K562 (cell line): ENCODE results near the gene GTF2A1. TPM values are rescaled to one million over a fixed set of nuclear protein-coding genes. Genes with fewer than 3 reads are reported as not detected.

ENCODE experiments used
- ATAC-seq: fragments of 200-7000 bp; cut with Tn5 transposase; 3 replicates; pipeline ENCODE4 v1.9.1; 2020; ENCODE audit warnings: moderate library complexity
- BruUV-seq: library from RNA; stranded (reverse); fragments of 400-500 nt; replicated peaks from 2 replicates; lab custom pipeline; 2021; lab: Mats Ljungman, UMichigan
- CTCF ChIA-PET: fragments of 300-600 bp; formaldehyde crosslinking; extraction: SDS; loops from one replicate; lab custom pipeline; 2021; ENCODE audit warnings: low intra/inter-chr PET ratio; lab: Yijun Ruan, JAX
- POLR2A ChIA-PET: fragments of 300-600, 350-650 bp; sonication (Branson Sonifier 250); formaldehyde crosslinking; extraction: SDS; loops from one replicate; lab custom pipeline; 2021; ENCODE audit warnings: antibody characterized with exemption, inconsistent platforms; lab: Yijun Ruan, JAX
- DNase-seq, 4 experiments: peaks; one replicate each; pipeline versions ENCODE4 v3.0.0 to v3.0.0-alpha.2; 2011 to 2018; ENCODE audit warnings: low spot score in 3 of 4, mixed read lengths in 3 of 4; ENCODE audit errors: extremely low read depth in 1 of 4
- FAIRE-seq: peaks from 2 replicates; lab custom pipeline; 2011; peaks lifted over from hg19 to GRCh38; lab: Jason Lieb, UNC
- H2AFZ ChIP-seq: 2 replicates; pipeline ENCODE4 v1.6.0; 2011; ENCODE audit warnings: low read depth, low read length, control low read depth, inconsistent platforms
- H3K27ac ChIP-seq: fragments of 200-600 bp; 3 replicates; pipeline ENCODE4 v1.8.0; 2011; ENCODE audit warnings: low read depth, mild to moderate bottlenecking, control low read depth, inconsistent platforms, low read length, moderate library complexity, mixed read lengths; ENCODE audit errors: extremely low read depth
- H3K27me3 ChIP-seq, 2 experiments: fragments of 300-600 bp in 1 of 2; 2 replicates in 1 of 2; 3 replicates in 1 of 2; pipeline versions ENCODE4 v1.6.0 to v1.8.0; 2011; ENCODE audit warnings: inconsistent platforms in 2 of 2, low read length in 2 of 2, mild to moderate bottlenecking in 1 of 2, mixed read lengths in 1 of 2, moderate library complexity in 1 of 2; ENCODE audit not compliant: control insufficient read depth in 2 of 2, insufficient read depth in 2 of 2
- H3K36me3 ChIP-seq: fragments of 300-600 bp; 3 replicates; pipeline ENCODE4 v1.8.0; 2011; ENCODE audit warnings: mild to moderate bottlenecking, low read length, inconsistent platforms; ENCODE audit not compliant: control insufficient read depth, insufficient read depth
- H3K4me1 ChIP-seq, 2 experiments: fragments of 200-600 bp in 1 of 2; replicated peaks in 1 of 2; 2 replicates in 1 of 2; 3 replicates in 1 of 2; pipeline versions ENCODE4 v1.5.1 to v1.8.0; 2011; ENCODE audit warnings: inconsistent platforms in 2 of 2, low read length in 2 of 2, mild to moderate bottlenecking in 1 of 2, mixed read lengths in 1 of 2, moderate library complexity in 1 of 2; ENCODE audit not compliant: control insufficient read depth in 2 of 2, insufficient read depth in 2 of 2
- H3K4me2 ChIP-seq: 2 replicates; pipeline ENCODE4 v1.6.1; 2011; ENCODE audit warnings: low read length, control low read depth, inconsistent platforms, mixed read lengths; ENCODE audit not compliant: insufficient read depth
- H3K4me3 ChIP-seq: fragments of 200-600 bp; sonication (generic), shearing (Covaris generic); 2 replicates; pipeline ENCODE4 v1.5.1; 2016; ENCODE audit warnings: control low read depth, inconsistent platforms
- H3K79me2 ChIP-seq: fragments of 200-600 bp; 3 replicates; pipeline ENCODE4 v1.8.0; 2011; ENCODE audit warnings: low read length, inconsistent platforms; ENCODE audit not compliant: control insufficient read depth, insufficient read depth
- H3K9ac ChIP-seq, 2 experiments: 2 replicates each; pipeline versions ENCODE4 v1.6.0 to v1.6.1; 2011; ENCODE audit warnings: low read depth in 2 of 2, low read length in 2 of 2, control low read depth in 1 of 2, inconsistent platforms in 1 of 2, mild to moderate bottlenecking in 1 of 2, mixed read lengths in 1 of 2; ENCODE audit not compliant: insufficient read depth in 1 of 2
- H3K9me1 ChIP-seq: one replicate; pipeline ENCODE4 v1.6.0; 2011; ENCODE audit warnings: inconsistent platforms, mild to moderate bottlenecking, low read length, moderate library complexity; ENCODE audit not compliant: control insufficient read depth, insufficient read depth
- H3K9me3 ChIP-seq: replicated peaks from 2 replicates; pipeline ENCODE4 v1.5.1; 2011; ENCODE audit warnings: low read depth, low read length, inconsistent platforms; ENCODE audit not compliant: control insufficient read depth, insufficient read depth
- H4K20me1 ChIP-seq: replicated peaks from 2 replicates; pipeline ENCODE4 v1.6.1; 2011; ENCODE audit warnings: low read length, inconsistent platforms, mixed read lengths; ENCODE audit not compliant: control insufficient read depth, insufficient read depth
- SMARCA4 ChIP-seq: fragments of 450-650 bp; IDR thresholded peaks from 2 replicates; pipeline ENCODE4 v1.6.1; 2016
- TBL1XR1 ChIP-seq, 2 experiments: IDR thresholded peaks; 2 replicates each; pipeline ENCODE4 v1.6.1; 2012; ENCODE audit warnings: improper control_type of control experiment in 2 of 2, low read length in 2 of 2, mild to moderate bottlenecking in 1 of 2
- ZBTB1 ChIP-seq: sonication (generic); formaldehyde crosslinking; IDR thresholded peaks from 2 replicates; pipeline ENCODE4 v1.8.1; 2023; ENCODE audit warnings: missing genetic modification reagents, low read depth, mild to moderate bottlenecking, borderline replicate concordance
- ZNF699 ChIP-seq: fragments of 250-450 bp; sonication (Bioruptor Pico); IDR thresholded peaks from 2 replicates; pipeline ENCODE4 v1.8.0; 2021; ENCODE audit warnings: mild to moderate bottlenecking, moderate library complexity; ENCODE audit not compliant: insufficient replicate concordance
- ZSCAN29 ChIP-seq: fragments of 450-650 bp; IDR thresholded peaks from 2 replicates; pipeline ENCODE4 v1.6.1; 2017
- WGBS: fragments of 100-300 bp; shearing (Covaris generic); methylation state at CpG from one replicate; pipeline ENCODE4 v1.1.6; 2016; ENCODE audit warnings: low coverage, mixed read lengths; ENCODE audit not compliant: insufficient coverage; ENCODE audit errors: missing lambda C conversion rate; 5-methylcytosine and 5-hydroxymethylcytosine counted together
- in situ Hi-C: fragments of 300-500 bp; cut with MboI; formaldehyde crosslinking; loops from 4 replicates; pipeline ENCODE4 v1.15.0; 2018; ENCODE audit warnings: inconsistent platforms, mixed read lengths
- intact Hi-C: fragments of 100-400 bp; cut with micrococcal nuclease; formaldehyde crosslinking; loops from 2 replicates; pipeline ENCODE4 v1.14.2; 2022
- polyA plus RNA-seq, 8 experiments: library from polyadenylated mRNA; depleted of rRNA in 4 of 8; stranded (reverse) in 5 of 8; unstranded in 3 of 8; fragments of >200 nt; fragmentation: Nextera tagmentation in 2 of 8; fragmentation: Illumina TruSeq in 1 of 8; extraction: Ambion mirVana in 2 of 8; extraction: Trizol in 1 of 8; gene quantifications; 2 replicates each; pipeline versions ENCODE4 v1.2.1 to v1.2.3, GENCODE V29; 2011 to 2014; ENCODE audit warnings: inconsistent platforms in 1 of 8, missing spikeins in 1 of 8
- total RNA-seq, 7 experiments: library from RNA; depleted of rRNA in 6 of 7; stranded (reverse); fragments of >200 nt in 6 of 7; fragmentation: Illumina TruSeq in 2 of 7; extraction: Trizol in 2 of 7; gene quantifications; 2 replicates each; pipeline versions ENCODE4 v1.2.1 to v1.2.3, GENCODE V29; 2011 to 2021; ENCODE audit warnings: low replicate concordance in 1 of 7
- TF ChIP-seq, protein P1 (sequence below): fragments of 250-450 bp; sonication (Bioruptor Pico); IDR thresholded peaks from 2 replicates; pipeline ENCODE4 v1.8.0; 2021; ENCODE audit warnings: moderate library complexity, mild to moderate bottlenecking, inconsistent platforms

GTF2A1 gene
- total and polyA plus RNA-seq, 9 of the 15 experiments (the other 6 are each of a cell fraction or from before 2014, with no cell fraction given), result 3.4 to 22.8 (median 14.7) TPM

- in situ Hi-C loops, result no loop called here
- FAIRE-seq, result no peak
- no TSS peak for BruUV-seq
- no peaks in the 10 kb centered on the region for H3K36me3 ChIP-seq
- H3K4me2 ChIP-seq, result no peak overlapping the region
- 3% methylated on average over 3 of the region's 3 CpGs for WGBS
- H3K27me3 ChIP-seq, result no peaks in the 10 kb centered on the region
- CTCF ChIA-PET, result no interaction called here
- H3K27ac ChIP-seq, result no peak overlapping the region
- H3K79me2 ChIP-seq, result no peaks in the 10 kb centered on the region
- no peaks in the 10 kb centered on the region for H3K9me1 ChIP-seq
- TF ChIP-seq TBL1XR1 (IDR thresholded peaks at IDR 0.05; ENCODE audit: low read length in 2 of 2), result no peak
- TF ChIP-seq, all 486 proteins: peak for 0
- intact Hi-C loops, result no loop called here
- H4K20me1 ChIP-seq, result no peaks in the 10 kb centered on the region
- ATAC-seq (no peak), DNase-seq (no peak)
- POLR2A ChIA-PET, result interaction anchor here (0.6 kb wide), 1 partner anchor 458 kb away, joined by 3 read pairs; no protein-coding TSS in a partner anchor
- no peaks in the 10 kb centered on the region; the same call in 1 of the 2 replicates for H3K9me3 ChIP-seq
- no peak overlapping the region for H3K4me3 ChIP-seq
- H3K4me1 ChIP-seq, result no peaks in the 10 kb centered on the region
- H2AFZ ChIP-seq, result no peak overlapping the region
- H3K9ac ChIP-seq, result no peak overlapping the region
Observed at GRCh38 chr14:81132468-81132867, 88.3 kb downstream of the GTF2A1 start.

- 0% methylated on average over 1 of the region's 1 CpG for WGBS
- ChIA-PET POLR2A (no interaction called here), CTCF (no interaction called here)
- no peak for ATAC-seq
- Histone ChIP-seq H3K4me3 (no peak overlapping the region), H3K27ac (no peak overlapping the region), H3K9me3 (peaks cover 3% of the 10 kb centered on the region; the same call in 1 of the 2 replicates), H3K79me2 (no peaks in the 10 kb centered on the region), H3K36me3 (no peaks in the 10 kb centered on the region), H3K9ac (no peak overlapping the region), H3K4me1 (no peaks in the 10 kb centered on the region), H3K27me3 (no peaks in the 10 kb centered on the region), H3K4me2 (no peak overlapping the region), H2AFZ (no peak overlapping the region), H4K20me1 (no peaks in the 10 kb centered on the region), H3K9me1 (no peaks in the 10 kb centered on the region)
- no peak for FAIRE-seq
- in situ Hi-C loops, result no loop called here
- intact Hi-C loops, result no loop called here
- DNase-seq, result no peak
- no TSS peak for BruUV-seq
- TF ChIP-seq SMARCA4 (no peak), ZSCAN29 (no peak), ZNF699 (CRISPR knock-in tag) (no peak), ZBTB1 (CRISPR knock-in tag) (no peak)
- TF ChIP-seq, protein P1, sequence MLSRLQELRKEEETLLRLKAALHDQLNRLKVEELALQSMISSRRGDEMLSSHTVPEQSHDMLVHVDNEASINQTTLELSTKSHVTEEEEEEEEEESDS (CRISPR knock-in tag), result no peak
Observed at GRCh38 chr14:81129242-81129641, 91.5 kb downstream of the GTF2A1 start.
